Measurements from ENCODE around the gene NDUFA7. TPM values are rescaled to one million over a fixed set of nuclear protein-coding genes. Genes with fewer than 3 reads are reported as not detected.

NDUFA7 gene
- total and polyA plus RNA-seq, 2 of the 13 experiments (the other 11 are each of a cell fraction or from before 2014, with no cell fraction given) = 64.5 to 71.5 TPM

GRCh38 chr19:8355631-8356402 lies 34.6 kb upstream of the NDUFA7 start (continued):
- TF ChIP-seq ARID4A (CRISPR knock-in tag; IDR thresholded peaks at IDR 0.05; ENCODE audit: borderline replicate concordance) (peak; percentile 14; the same call in 1 of the 2 replicates), SP2 (CRISPR knock-in tag; IDR thresholded peaks at IDR 0.05) (no peak), ZMYM3 (CRISPR knock-in tag; IDR thresholded peaks at IDR 0.05) (peak; percentile 89), KDM1A (CRISPR knock-in tag; IDR thresholded peaks at IDR 0.05) (no peak), POLR2AphosphoS5 (IDR thresholded peaks at IDR 0.05; ENCODE audit: low read depth, low read length) (no peak), ZSCAN31 (CRISPR knock-in tag; IDR thresholded peaks at IDR 0.05; ENCODE audit: low read depth) (no peak; the same call in 1 of the 2 replicates), JUNB (CRISPR knock-in tag; IDR thresholded peaks at IDR 0.05; ENCODE audit: borderline replicate concordance) (no peak), ZNF737 (CRISPR knock-in tag; IDR thresholded peaks at IDR 0.05; ENCODE audit: borderline replicate concordance) (no peak), POGZ (CRISPR knock-in tag; IDR thresholded peaks at IDR 0.05) (0 out of 2 replicates have a peak, but pooled peaks have one; percentile 58), ZSCAN22 (CRISPR knock-in tag; IDR thresholded peaks at IDR 0.05) (no peak), XRCC5 (optimal IDR thresholded peaks at IDR 0.05; ENCODE audit: low read length) (peak; percentile 52), ZNF383 (CRISPR knock-in tag; IDR thresholded peaks at IDR 0.05; ENCODE audit: borderline replicate concordance) (no peak), DZIP1 (CRISPR knock-in tag; IDR thresholded peaks at IDR 0.05) (no peak), ZNF367 (CRISPR knock-in tag; IDR thresholded peaks at IDR 0.05; ENCODE audit: borderline replicate concordance) (no peak), ZNF782 (CRISPR knock-in tag; IDR thresholded peaks at IDR 0.05; ENCODE audit: borderline replicate concordance) (no peak), SOX13 (IDR thresholded peaks at IDR 0.05) (no peak), SOX13 (CRISPR knock-in tag; conservative IDR thresholded peaks at IDR 0.05 in 1 of 2, IDR thresholded peaks at IDR 0.05 in 1 of 2) (peak in 1 of 2 experiments; percentile 68; a peak in 2 of 4 replicates), ZNF331 (CRISPR knock-in tag; IDR thresholded peaks at IDR 0.05) (peak; percentile 43; the same call in 1 of the 2 replicates), SOX6 (IDR thresholded peaks at IDR 0.05) (no peak), SOX6 (CRISPR knock-in tag; IDR thresholded peaks at IDR 0.05) (peak; percentile 69), FLYWCH1 (CRISPR knock-in tag; IDR thresholded peaks at IDR 0.05) (no peak), ZNF431 (CRISPR knock-in tag; IDR thresholded peaks at IDR 0.05; ENCODE audit: borderline replicate concordance, low read depth) (no peak), TERF1 (CRISPR knock-in tag; IDR thresholded peaks at IDR 0.05) (no peak)

Measured in HepG2 (cell line).